Measurements from ENCODE around the gene FMN1.
"Not testable (repeated sequence)": the region's sequence is repeated elsewhere in the genome, so short reads cannot be mapped to it uniquely, and the experiment has no call there.

The FMN1 gene

GRCh38 chr15:32953533-32953910 lies 241.0 kb downstream of the FMN1 start:
- no peak for DNase-seq

GRCh38 chr15:32952901-32953532 lies 241.5 kb downstream of the FMN1 start:
- DNase-seq: no peak

GRCh38 chr15:32951736-32952464 lies 242.6 kb downstream of the FMN1 start:
- no peak for DNase-seq

- DNase-seq: not testable (repeated sequence)
Measured at GRCh38 chr15:32950051-32950450, 244.5 kb downstream of the FMN1 start.

GRCh38 chr15:32946210-32946609 lies 248.3 kb downstream of the FMN1 start:
- no peak for DNase-seq

- DNase-seq: no peak
Measured at GRCh38 chr15:32944431-32944830, 250.1 kb downstream of the FMN1 start.

- no peak for DNase-seq
Measured at GRCh38 chr15:32943711-32944110, 250.8 kb downstream of the FMN1 start.

GRCh38 chr15:32942401-32942841 lies 252.1 kb downstream of the FMN1 start:
- peak; percentile 15 for DNase-seq

GRCh38 chr15:32941823-32942222 lies 252.7 kb downstream of the FMN1 start:
- no peak for DNase-seq

- DNase-seq: no peak
Measured at GRCh38 chr15:32936976-32937375, 257.5 kb downstream of the FMN1 start.

- no peak for DNase-seq
Measured at GRCh38 chr15:32936283-32936918, 258.1 kb downstream of the FMN1 start.

GRCh38 chr15:32935139-32935538 lies 259.4 kb downstream of the FMN1 start:
- no peak for DNase-seq

GRCh38 chr15:32933236-32933635 lies 261.3 kb downstream of the FMN1 start:
- no peak for DNase-seq

GRCh38 chr15:32928876-32929275 lies 265.6 kb downstream of the FMN1 start:
- no peak for DNase-seq

GRCh38 chr15:32927124-32927523 lies 267.4 kb downstream of the FMN1 start:
- DNase-seq: no peak

- no peak for DNase-seq
Measured at GRCh38 chr15:32923176-32923575, 271.3 kb downstream of the FMN1 start.

GRCh38 chr15:32922541-32922940 lies 272.0 kb downstream of the FMN1 start:
- no peak for DNase-seq

- DNase-seq: no peak
Measured at GRCh38 chr15:32919749-32920414, 274.6 kb downstream of the FMN1 start.

GRCh38 chr15:32918547-32918946 lies 276.0 kb downstream of the FMN1 start:
- DNase-seq: no peak

- no peak for DNase-seq
Measured at GRCh38 chr15:32910839-32911238, 283.7 kb downstream of the FMN1 start.

GRCh38 chr15:32909431-32909830 lies 285.1 kb downstream of the FMN1 start:
- no peak for DNase-seq

- DNase-seq: no peak
Measured at GRCh38 chr15:32908872-32909271, 285.6 kb downstream of the FMN1 start.

GRCh38 chr15:32908135-32908801 lies 286.2 kb downstream of the FMN1 start:
- no peak for DNase-seq
